MM.1S (cell line): ENCODE results near the gene BBX.

Experiments
- DNase-seq: peaks from one replicate; pipeline ENCODE4 v3.0.0-alpha.2; 2015
- H2AFZ ChIP-seq: fragments of 300-600 bp; sonication (generic); 2 replicates; pipeline ENCODE4 v1.6.0; 2016; ENCODE audit warnings: antibody characterized with exemption, low read length
- H3F3A ChIP-seq: fragments of 300-600 bp; sonication (generic); 2 replicates; pipeline ENCODE4 v1.6.1; 2016; ENCODE audit warnings: mild to moderate bottlenecking, antibody characterized with exemption, low read length, moderate library complexity, mixed read lengths; ENCODE audit not compliant: insufficient read depth
- H3K27ac ChIP-seq: fragments of 300-600 bp; sonication (generic); 2 replicates; pipeline ENCODE4 v1.5.1; 2016; ENCODE audit warnings: mild to moderate bottlenecking, low read length
- H3K27me3 ChIP-seq: fragments of 300-600 bp; sonication (generic); replicated peaks from 2 replicates; pipeline ENCODE4 v1.6.0; 2016; ENCODE audit warnings: low read length; ENCODE audit not compliant: insufficient read depth
- H3K36me3 ChIP-seq: fragments of 300-600 bp; sonication (generic); replicated peaks from 2 replicates; pipeline ENCODE4 v1.6.1; 2016; ENCODE audit warnings: mild to moderate bottlenecking, low read length, mixed read lengths; ENCODE audit not compliant: insufficient read depth
- H3K4me1 ChIP-seq: fragments of 300-600 bp; sonication (generic); 2 replicates; pipeline ENCODE4 v1.6.1; 2016; ENCODE audit warnings: low read length, mixed read lengths
- H3K4me2 ChIP-seq: fragments of 300-600 bp; sonication (generic); 2 replicates; pipeline ENCODE4 v1.6.0; 2016; ENCODE audit warnings: low read depth, low read length
- H3K4me3 ChIP-seq: fragments of 300-600 bp; sonication (generic); 2 replicates; pipeline ENCODE4 v1.5.1; 2016; ENCODE audit warnings: low read length, mixed read lengths
- H3K79me2 ChIP-seq: fragments of 300-600 bp; sonication (generic); 2 replicates; pipeline ENCODE4 v1.6.1; 2016; ENCODE audit warnings: mixed run types, low read length, mixed read lengths
- H3K9ac ChIP-seq: fragments of 300-600 bp; sonication (generic); 2 replicates; pipeline ENCODE4 v1.6.1; 2016; ENCODE audit warnings: low read length, mixed read lengths
- H3K9me2 ChIP-seq: fragments of 300-600 bp; sonication (generic); replicated peaks from 2 replicates; pipeline ENCODE4 v1.6.1; 2016; ENCODE audit warnings: mild to moderate bottlenecking, low read length, mixed read lengths; ENCODE audit not compliant: insufficient read depth
- H3K9me3 ChIP-seq: fragments of 300-600 bp; sonication (generic); replicated peaks from 2 replicates; pipeline ENCODE4 v1.6.1; 2016; ENCODE audit warnings: mild to moderate bottlenecking, low read length, mixed read lengths; ENCODE audit not compliant: insufficient read depth
- H4K20me1 ChIP-seq: fragments of 300-600 bp; sonication (generic); 2 replicates; pipeline ENCODE4 v1.6.1; 2016; ENCODE audit warnings: mild to moderate bottlenecking, low read length, moderate library complexity, mixed read lengths; ENCODE audit not compliant: insufficient read depth
- EZH2 ChIP-seq: fragments of 300-600 bp; sonication (generic); optimal IDR thresholded peaks from 2 replicates; pipeline ENCODE3; 2017; ENCODE audit warnings: low read depth, mild to moderate bottlenecking, antibody characterized with exemption, low read length, mixed read lengths
- EZH2phosphoT487 ChIP-seq: fragments of 300-600 bp; sonication (generic); IDR thresholded peaks from 2 replicates; pipeline ENCODE4 v1.6.1; 2018; ENCODE audit warnings: antibody characterized with exemption, low read length
- TF ChIP-seq, protein P1 (sequence below): fragments of 300-600 bp; sonication (generic); IDR thresholded peaks from 2 replicates; pipeline ENCODE4 v1.5.1; 2016; ENCODE audit warnings: antibody characterized with exemption, low read length, mixed read lengths

Gene BBX

DNA sequence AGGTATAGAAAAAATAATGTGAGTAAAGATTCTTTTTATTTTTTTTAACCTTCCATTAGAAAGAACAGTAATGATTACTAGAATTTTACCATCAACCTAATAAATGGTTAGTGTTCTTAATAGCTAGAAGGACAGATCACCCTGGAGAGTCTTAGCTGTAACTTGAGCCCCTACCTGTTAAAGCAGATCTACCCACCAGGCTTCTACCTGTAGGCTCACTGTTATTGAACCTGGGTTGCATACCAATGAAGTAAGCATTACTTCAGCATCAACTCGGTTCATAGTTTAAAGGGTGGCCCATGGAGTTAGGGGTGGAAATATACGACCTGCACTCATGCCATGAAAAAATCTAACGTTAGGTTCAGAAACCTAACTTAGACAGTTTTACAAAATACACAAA is 280.4 kb downstream of the BBX start:
- no peak overlapping the region for H2AFZ ChIP-seq
- TF ChIP-seq, protein P1, sequence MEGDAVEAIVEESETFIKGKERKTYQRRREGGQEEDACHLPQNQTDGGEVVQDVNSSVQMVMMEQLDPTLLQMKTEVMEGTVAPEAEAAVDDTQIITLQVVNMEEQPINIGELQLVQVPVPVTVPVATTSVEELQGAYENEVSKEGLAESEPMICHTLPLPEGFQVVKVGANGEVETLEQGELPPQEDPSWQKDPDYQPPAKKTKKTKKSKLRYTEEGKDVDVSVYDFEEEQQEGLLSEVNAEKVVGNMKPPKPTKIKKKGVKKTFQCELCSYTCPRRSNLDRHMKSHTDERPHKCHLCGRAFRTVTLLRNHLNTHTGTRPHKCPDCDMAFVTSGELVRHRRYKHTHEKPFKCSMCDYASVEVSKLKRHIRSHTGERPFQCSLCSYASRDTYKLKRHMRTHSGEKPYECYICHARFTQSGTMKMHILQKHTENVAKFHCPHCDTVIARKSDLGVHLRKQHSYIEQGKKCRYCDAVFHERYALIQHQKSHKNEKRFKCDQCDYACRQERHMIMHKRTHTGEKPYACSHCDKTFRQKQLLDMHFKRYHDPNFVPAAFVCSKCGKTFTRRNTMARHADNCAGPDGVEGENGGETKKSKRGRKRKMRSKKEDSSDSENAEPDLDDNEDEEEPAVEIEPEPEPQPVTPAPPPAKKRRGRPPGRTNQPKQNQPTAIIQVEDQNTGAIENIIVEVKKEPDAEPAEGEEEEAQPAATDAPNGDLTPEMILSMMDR, result no peak
- TF ChIP-seq EZH2 (no peak), EZH2phosphoT487 (no peak)

DNA sequence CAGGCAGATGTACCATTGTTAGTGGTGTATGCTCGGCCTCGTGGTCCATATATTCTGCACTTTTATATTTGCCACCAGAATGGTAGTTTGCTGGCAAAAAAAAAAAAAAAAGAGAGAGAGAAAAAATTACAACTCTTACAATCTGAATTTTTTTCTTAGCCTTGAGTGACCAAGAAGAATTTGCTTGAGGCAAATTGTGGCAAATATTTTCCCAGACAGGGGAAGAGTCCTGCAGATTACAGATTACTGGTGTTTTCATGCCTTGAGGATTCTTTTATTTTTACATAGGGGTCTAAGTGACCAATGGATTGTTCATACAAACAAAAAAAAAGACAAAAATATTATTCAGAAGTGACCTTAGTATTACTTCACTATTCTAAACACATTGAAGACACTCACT is 283.3 kb downstream of the BBX start:
- no peaks in the 10 kb centered on the region for H4K20me1 ChIP-seq
- no peak for DNase-seq
- H2AFZ ChIP-seq, result no peak overlapping the region
- no peaks in the 10 kb centered on the region for H3K36me3 ChIP-seq
- H3K4me2 ChIP-seq, result no peak overlapping the region
- H3K79me2 ChIP-seq, result no peaks in the 10 kb centered on the region
- H3K27ac ChIP-seq, result no peak overlapping the region
- no peaks in the 10 kb centered on the region for H3K4me1 ChIP-seq
- H3K4me3 ChIP-seq, result no peak overlapping the region
- no peaks in the 10 kb centered on the region for H3K9me3 ChIP-seq
- no peak overlapping the region for H3K9ac ChIP-seq
- TF ChIP-seq, protein P1, result no peak
- no peak for TF ChIP-seq EZH2
- TF ChIP-seq EZH2phosphoT487, result no peak
- H3K27me3 ChIP-seq, result no peaks in the 10 kb centered on the region
- H3F3A ChIP-seq, result no peaks in the 10 kb centered on the region
- no peaks in the 10 kb centered on the region for H3K9me2 ChIP-seq

More for the DNA sequence above, 280.4 kb downstream of the BBX start:
- Histone ChIP-seq H3K27ac (no peak overlapping the region), H3K27me3 (no peaks in the 10 kb centered on the region), H3K9me3 (no peaks in the 10 kb centered on the region), H3K4me3 (no peak overlapping the region), H3K9ac (no peak overlapping the region), H3K4me1 (no peaks in the 10 kb centered on the region), H4K20me1 (no peaks in the 10 kb centered on the region), H3K79me2 (no peaks in the 10 kb centered on the region), H3K4me2 (no peak overlapping the region), H3F3A (no peaks in the 10 kb centered on the region), H3K36me3 (no peaks in the 10 kb centered on the region), H3K9me2 (no peaks in the 10 kb centered on the region)
- no peak for DNase-seq

DNA sequence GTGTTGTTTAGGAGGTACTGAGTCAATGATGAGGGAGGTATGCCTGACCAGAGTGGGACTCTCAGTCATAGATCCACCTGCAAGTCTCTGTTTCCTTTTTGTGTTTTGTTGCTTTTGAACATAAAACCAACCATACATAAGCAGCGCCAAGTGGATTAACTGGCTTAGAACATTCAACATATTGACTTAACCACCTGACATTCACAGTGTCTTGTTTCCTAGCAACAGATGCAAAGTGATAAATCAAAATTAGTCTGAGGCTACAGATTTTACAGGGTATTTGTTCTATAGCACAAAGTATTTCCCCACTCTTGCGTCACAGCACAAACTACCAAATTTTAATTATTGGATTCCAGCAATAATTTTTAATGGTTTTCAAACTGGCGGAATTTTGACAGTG is 283.8 kb downstream of the BBX start:
- Histone ChIP-seq H4K20me1 (no peaks in the 10 kb centered on the region), H2AFZ (no peak overlapping the region), H3K4me1 (no peaks in the 10 kb centered on the region), H3K9ac (no peak overlapping the region), H3K27me3 (no peaks in the 10 kb centered on the region), H3K9me3 (no peaks in the 10 kb centered on the region), H3K4me3 (no peak overlapping the region), H3K9me2 (no peaks in the 10 kb centered on the region), H3K36me3 (no peaks in the 10 kb centered on the region), H3K27ac (no peak overlapping the region), H3F3A (no peaks in the 10 kb centered on the region), H3K79me2 (no peaks in the 10 kb centered on the region), H3K4me2 (no peak overlapping the region)
- TF ChIP-seq, protein P1, result no peak
- no peak for TF ChIP-seq EZH2
- no peak for DNase-seq
